Adipocyte (in vitro differentiated cells): ENCODE results near the gene MRPL2.
A peak's percentile ranks its signal among the peaks of the same experiment; 100 is the strongest.

Experiments used
- DNase-seq: peaks from one replicate; pipeline ENCODE4 v3.0.0-alpha.2; 2015; ENCODE audit warnings: low read depth
- H3K27me3 ChIP-seq: replicated peaks from 2 replicates; pipeline ENCODE4 v1.7.0; 2013; ENCODE audit warnings: mild to moderate bottlenecking, low read length, moderate library complexity; ENCODE audit not compliant: control insufficient read depth, insufficient read depth
- H3K36me3 ChIP-seq: 2 replicates; pipeline ENCODE4 v1.7.0; 2013; ENCODE audit warnings: low read length, mild to moderate bottlenecking, moderate library complexity; ENCODE audit not compliant: control insufficient read depth, insufficient read depth, severe bottlenecking
- H3K4me1 ChIP-seq: 2 replicates; pipeline ENCODE4 v1.7.0; 2013; ENCODE audit warnings: mild to moderate bottlenecking, low read length, moderate library complexity; ENCODE audit not compliant: control insufficient read depth, insufficient read depth
- H3K4me3 ChIP-seq: 2 replicates; pipeline ENCODE4 v1.7.0; 2013; ENCODE audit warnings: mild to moderate bottlenecking, low read length, moderate library complexity
- H3K9ac ChIP-seq: 2 replicates; pipeline ENCODE4 v1.7.0; 2013; ENCODE audit warnings: mild to moderate bottlenecking, low read length, moderate library complexity
- H3K9me3 ChIP-seq: 2 replicates; pipeline ENCODE4 v1.7.0; 2013; ENCODE audit warnings: mild to moderate bottlenecking, low read length, moderate library complexity; ENCODE audit not compliant: control insufficient read depth

Gene MRPL2

DNA sequence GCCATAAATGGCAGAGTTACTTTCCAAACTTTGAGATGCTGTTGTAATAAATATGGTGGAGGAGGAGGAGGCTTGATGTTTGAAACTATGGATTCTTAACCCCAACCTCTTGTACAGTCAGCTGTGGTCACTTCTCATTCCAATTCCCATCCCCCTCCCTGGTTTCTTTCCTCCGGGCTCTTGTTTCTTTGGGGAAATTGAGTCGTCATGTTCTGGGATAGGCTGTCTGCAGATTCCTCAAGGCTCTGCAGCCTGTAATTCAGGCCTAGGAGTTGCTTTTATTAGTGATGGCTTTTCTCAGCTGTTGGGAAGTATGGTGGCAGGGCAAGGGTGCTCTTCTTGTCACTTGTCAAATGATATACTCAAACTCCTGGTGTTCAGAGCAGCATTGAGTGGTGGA lies 19.5 kb upstream of the MRPL2 start:
- Histone ChIP-seq H3K27me3 (no peaks in the 10 kb centered on the region), H3K9me3 (no peaks in the 10 kb centered on the region), H3K4me3 (no peak overlapping the region), H3K4me1 (peaks cover 12% of the 10 kb centered on the region), H3K9ac (no peak overlapping the region), H3K36me3 (peaks cover 4% of the 10 kb centered on the region)
- peak; percentile 86 for DNase-seq

GRCh38 chr6:43077981-43078511 lies 18.8 kb upstream of the MRPL2 start:
- DNase-seq: peak; percentile 64
- H3K27me3 ChIP-seq: no peaks in the 10 kb centered on the region
- H3K4me1 ChIP-seq: peaks cover 12% of the 10 kb centered on the region
- peaks cover 5% of the 10 kb centered on the region for H3K36me3 ChIP-seq
- no peak overlapping the region for H3K9ac ChIP-seq
- peak overlapping the region; percentile 89 for H3K4me3 ChIP-seq
- H3K9me3 ChIP-seq: no peaks in the 10 kb centered on the region

DNA sequence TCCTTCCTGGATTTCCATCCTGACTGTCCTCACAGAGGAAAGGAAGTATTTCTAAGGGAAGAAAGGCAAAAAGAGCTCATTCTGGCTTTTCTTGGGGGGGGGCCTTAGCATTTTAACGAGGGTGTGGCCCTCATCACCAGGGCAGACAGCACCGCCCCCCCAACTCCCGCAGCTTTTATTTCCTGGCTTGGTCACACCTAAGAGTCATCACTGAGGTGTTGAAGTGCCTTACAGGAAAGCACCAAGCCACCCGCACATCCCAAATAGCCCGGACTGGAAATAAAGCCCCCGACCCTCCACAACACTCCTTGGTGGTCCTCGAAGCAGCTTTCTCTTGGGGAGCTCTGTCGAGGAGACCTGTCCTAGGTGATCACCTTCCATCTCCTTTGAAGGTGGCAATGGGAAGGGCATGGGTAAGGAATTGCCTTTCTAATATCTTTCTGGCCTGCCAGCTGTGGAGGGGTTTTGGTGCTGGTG lies 18.1 kb upstream of the MRPL2 start:
- Histone ChIP-seq H3K9ac (peak overlapping the region; percentile 89), H3K36me3 (peaks cover 5% of the 10 kb centered on the region), H3K27me3 (no peaks in the 10 kb centered on the region), H3K4me3 (peak overlapping the region; percentile 89), H3K9me3 (no peaks in the 10 kb centered on the region), H3K4me1 (peaks cover 12% of the 10 kb centered on the region)
- no peak for DNase-seq

GRCh38 chr6:43076464-43077332 lies 17.5 kb upstream of the MRPL2 start:
- H3K27me3 ChIP-seq: no peaks in the 10 kb centered on the region
- H3K9ac ChIP-seq: peak overlapping the region; percentile 89
- H3K36me3 ChIP-seq: peaks cover 9% of the 10 kb centered on the region
- peaks cover 12% of the 10 kb centered on the region for H3K4me1 ChIP-seq
- peak; percentile 67 for DNase-seq
- no peaks in the 10 kb centered on the region for H3K9me3 ChIP-seq
- H3K4me3 ChIP-seq: peak overlapping the region; percentile 89

GRCh38 chr6:43075670-43076463 lies 16.6 kb upstream of the MRPL2 start, which contains the start of gene PTK7:
PTK7 (plus strand) TSS chr6:43076314; CDS start chr6:43076489, 175 bp downstream.
- peak; percentile 84 for DNase-seq
- H3K9ac ChIP-seq: peak within 1 kb of the TSS; percentile 89
- H3K4me1 ChIP-seq: peaks cover 12% of the 10 kb centered on the region

DNA sequence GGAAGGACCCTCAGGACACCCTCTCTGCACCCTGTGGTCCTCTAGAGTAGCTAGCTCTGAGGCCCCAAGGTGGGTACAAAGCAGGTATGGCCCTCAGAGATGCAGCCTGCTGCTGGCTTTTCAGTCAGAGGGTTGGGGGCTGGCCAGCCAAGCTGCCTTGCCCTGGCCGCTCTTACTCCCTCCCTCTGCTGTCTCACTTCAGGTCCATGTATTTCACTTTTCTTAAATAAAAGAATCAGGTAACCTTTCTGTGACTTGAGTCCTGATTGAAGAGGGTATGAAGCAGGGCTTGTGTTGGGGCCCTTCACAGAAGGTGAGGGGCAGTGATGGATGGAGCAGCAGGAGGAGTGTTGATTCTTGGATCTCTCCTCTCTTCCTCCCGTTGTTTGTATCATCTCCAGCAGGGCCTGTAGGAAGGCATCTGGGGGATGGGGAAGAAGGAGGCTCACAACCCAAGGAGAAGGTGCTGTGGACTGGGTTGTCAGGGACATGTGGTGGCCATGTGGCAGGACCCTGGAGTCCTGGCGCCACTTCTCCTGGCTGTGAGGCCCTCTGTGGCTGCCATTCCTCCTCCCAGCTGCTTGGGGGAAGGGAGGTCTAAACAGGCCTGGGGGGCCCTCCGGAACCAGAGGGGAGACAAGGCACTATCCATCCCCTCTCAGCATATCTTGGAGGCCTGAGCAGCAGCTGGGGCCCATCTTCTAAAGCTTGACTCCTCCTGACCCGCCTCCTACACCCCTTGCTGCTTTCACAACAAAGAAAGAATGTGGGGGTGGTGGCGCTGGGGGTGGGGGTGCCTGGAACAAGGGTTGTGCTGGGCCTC lies 15.8 kb upstream of the MRPL2 start:
- DNase-seq: peak; percentile 73
- H3K27me3 ChIP-seq: no peaks in the 10 kb centered on the region
- no peak overlapping the region for H3K9ac ChIP-seq
- peaks cover 12% of the 10 kb centered on the region for H3K4me1 ChIP-seq
- H3K36me3 ChIP-seq: peaks cover 9% of the 10 kb centered on the region
- no peaks in the 10 kb centered on the region for H3K9me3 ChIP-seq
- H3K4me3 ChIP-seq: no peak overlapping the region

More at GRCh38 chr6:43075670-43076463, 16.6 kb upstream of the MRPL2 start, which contains the start of gene PTK7:
- H3K36me3 ChIP-seq: peaks cover 9% of the 10 kb centered on the region
- H3K4me3 ChIP-seq: peak within 1 kb of the TSS; percentile 89
- no peaks in the 10 kb centered on the region for H3K27me3 ChIP-seq
- no peaks in the 10 kb centered on the region for H3K9me3 ChIP-seq

DNA sequence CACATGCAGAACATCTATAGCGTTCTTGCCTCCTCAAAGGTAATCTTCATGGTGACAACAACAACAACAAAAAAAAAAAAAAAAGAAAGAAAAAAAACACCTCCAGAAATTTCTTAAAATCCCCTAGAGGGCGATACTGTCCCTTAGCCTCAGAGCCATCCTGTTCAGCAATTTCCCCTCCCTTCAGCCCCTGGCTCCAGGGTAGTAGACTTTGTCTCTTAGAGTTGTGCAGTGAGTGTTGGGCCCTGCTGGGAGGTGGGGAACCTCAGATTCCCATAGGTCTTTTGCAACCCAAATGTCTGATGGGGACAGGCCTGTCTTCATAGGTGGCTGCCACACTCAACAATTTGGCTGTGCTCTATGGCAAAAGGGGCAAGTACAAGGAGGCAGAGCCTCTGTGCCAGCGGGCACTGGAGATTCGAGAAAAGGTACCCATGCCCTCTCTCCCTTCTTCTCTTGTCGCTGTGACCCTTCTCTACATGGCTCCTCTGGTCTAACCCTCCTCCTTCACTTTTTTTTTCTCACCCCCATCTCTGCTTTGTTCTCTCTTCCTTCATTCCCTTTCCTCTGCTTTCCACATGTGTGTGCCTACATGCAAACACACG lies 10.9 kb upstream of the MRPL2 start:
- H3K9ac ChIP-seq: no peak overlapping the region
- no peaks in the 10 kb centered on the region for H3K9me3 ChIP-seq
- H3K4me1 ChIP-seq: no peaks in the 10 kb centered on the region
- H3K36me3 ChIP-seq: peaks cover 24% of the 10 kb centered on the region
- H3K4me3 ChIP-seq: no peak overlapping the region
- H3K27me3 ChIP-seq: no peaks in the 10 kb centered on the region
- peak; percentile 85 for DNase-seq

GRCh38 chr6:43062818-43063217 lies 3.6 kb upstream of the MRPL2 start:
- H3K27me3 ChIP-seq: no peaks in the 10 kb centered on the region
- no peak overlapping the region for H3K9ac ChIP-seq
- H3K9me3 ChIP-seq: no peaks in the 10 kb centered on the region
- H3K36me3 ChIP-seq: peaks cover 20% of the 10 kb centered on the region
- no peak for DNase-seq
- H3K4me3 ChIP-seq: no peak overlapping the region
- H3K4me1 ChIP-seq: peaks cover 18% of the 10 kb centered on the region

GRCh38 chr6:43061861-43062260 lies 2.6 kb upstream of the MRPL2 start:
- Histone ChIP-seq H3K9me3 (no peaks in the 10 kb centered on the region), H3K4me3 (no peak overlapping the region), H3K27me3 (no peaks in the 10 kb centered on the region), H3K4me1 (peaks cover 19% of the 10 kb centered on the region), H3K9ac (no peak overlapping the region), H3K36me3 (peaks cover 22% of the 10 kb centered on the region)
- DNase-seq: no peak
